Measurements from ENCODE around the gene GNPDA1.

GRCh38 chr5:142040285-142040684, 27.5 kb upstream of the GNPDA1 start:
- TF ChIP-seq CTCF (IDR thresholded peaks at IDR 0.05) (no peak), POLR2A (IDR thresholded peaks at IDR 0.05) (no peak)

Measured in body of pancreas (tissue), 4 donors.